Astrocyte (in vitro differentiated cells and primary cell): ENCODE measurements around the gene NBEAL1. TPM values are rescaled to one million over a fixed set of nuclear protein-coding genes. Genes with fewer than 3 reads are reported as not detected.

Source experiments
- DNase-seq: peaks from one replicate; pipeline ENCODE4 v3.0.0-alpha.2; 2010; ENCODE audit warnings: low read depth
- FAIRE-seq: peaks from 2 replicates; lab custom pipeline; 2011; peaks lifted over from hg19 to GRCh38; lab: Jason Lieb, UNC
- H2AFZ ChIP-seq: 2 replicates; pipeline ENCODE4 v1.6.0; 2012; ENCODE audit warnings: low read depth, low read length, inconsistent platforms
- H3K27ac ChIP-seq: 2 replicates; pipeline ENCODE4 v1.5.1; 2011; ENCODE audit warnings: low read depth, low read length, inconsistent platforms
- H3K27me3 ChIP-seq: 2 replicates; pipeline ENCODE4 v1.6.0; 2011; ENCODE audit warnings: low read length, inconsistent platforms; ENCODE audit not compliant: insufficient read depth
- H3K36me3 ChIP-seq: 2 replicates; pipeline ENCODE4 v1.5.1; 2011; ENCODE audit warnings: low read length, inconsistent platforms; ENCODE audit not compliant: insufficient read depth
- H3K4me1 ChIP-seq: 2 replicates; pipeline ENCODE4 v1.5.1; 2011; ENCODE audit warnings: low read length, inconsistent platforms; ENCODE audit not compliant: insufficient read depth
- H3K4me2 ChIP-seq: 2 replicates; pipeline ENCODE4 v1.6.0; 2012; ENCODE audit warnings: low read length, inconsistent platforms
- H3K4me3 ChIP-seq: 2 replicates; pipeline ENCODE4 v1.5.1; 2011; ENCODE audit warnings: low read depth, mild to moderate bottlenecking, low read length, inconsistent platforms; ENCODE audit not compliant: insufficient read depth
- H3K79me2 ChIP-seq: 2 replicates; pipeline ENCODE4 v1.6.0; 2012; ENCODE audit warnings: mild to moderate bottlenecking, low read length, inconsistent platforms; ENCODE audit not compliant: insufficient read depth
- H3K9ac ChIP-seq: 2 replicates; pipeline ENCODE4 v1.6.0; 2012; ENCODE audit warnings: mild to moderate bottlenecking, low read length, inconsistent platforms
- H3K9me3 ChIP-seq: 2 replicates; pipeline ENCODE4 v1.5.1; 2012; ENCODE audit warnings: low read depth, mild to moderate bottlenecking, low read length, inconsistent platforms; ENCODE audit not compliant: insufficient read depth
- H4K20me1 ChIP-seq: 2 replicates; pipeline ENCODE4 v1.6.0; 2012; ENCODE audit warnings: low read length, inconsistent platforms; ENCODE audit not compliant: insufficient read depth
- H3K27ac Mint-ChIP-seq: one replicate; pipeline ENCODE4 v1.8.0; 2021; ENCODE audit warnings: mild to moderate bottlenecking, mixed read lengths; ENCODE audit not compliant: unreplicated experiment
- H3K27me3 Mint-ChIP-seq: one replicate; pipeline ENCODE4 v1.8.0; 2021; ENCODE audit warnings: low read depth, mixed read lengths; ENCODE audit not compliant: unreplicated experiment
- H3K36me3 Mint-ChIP-seq: one replicate; pipeline ENCODE4 v1.8.0; 2021; ENCODE audit warnings: low read depth, mixed read lengths; ENCODE audit not compliant: unreplicated experiment
- H3K4me1 Mint-ChIP-seq: one replicate; pipeline ENCODE4 v1.8.0; 2021; ENCODE audit warnings: low read depth, mixed read lengths; ENCODE audit not compliant: unreplicated experiment
- H3K4me3 Mint-ChIP-seq: one replicate; pipeline ENCODE4 v1.8.0; 2021; ENCODE audit warnings: mild to moderate bottlenecking, moderate library complexity, mixed read lengths; ENCODE audit not compliant: unreplicated experiment
- H3K9me3 Mint-ChIP-seq: one replicate; pipeline ENCODE4 v1.8.0; 2021; ENCODE audit warnings: mild to moderate bottlenecking, mixed read lengths; ENCODE audit not compliant: unreplicated experiment
- CTCF ChIP-seq: IDR thresholded peaks from 2 replicates; pipeline ENCODE4 v1.5.1; 2011; ENCODE audit warnings: low read depth, mild to moderate bottlenecking, inconsistent platforms, low read length, moderate library complexity; ENCODE audit not compliant: insufficient read depth
- EZH2 ChIP-seq: IDR thresholded peaks from 2 replicates; pipeline ENCODE4 v1.6.1; 2012; ENCODE audit warnings: mild to moderate bottlenecking, low read length, inconsistent platforms; ENCODE audit not compliant: insufficient read depth
- total RNA-seq: library from RNA; stranded (reverse); gene quantifications from 2 replicates; pipeline ENCODE4 v1.2.1, GENCODE V29; 2021

Gene NBEAL1
- total RNA-seq, 1 donor from 2014 or later: 33.4 TPM

- FAIRE-seq: no peak
- no peak overlapping the region for H3K4me3 Mint-ChIP-seq
Observed at GRCh38 chr2:203164311-203164935, 149.7 kb downstream of the NBEAL1 start.

DNA sequence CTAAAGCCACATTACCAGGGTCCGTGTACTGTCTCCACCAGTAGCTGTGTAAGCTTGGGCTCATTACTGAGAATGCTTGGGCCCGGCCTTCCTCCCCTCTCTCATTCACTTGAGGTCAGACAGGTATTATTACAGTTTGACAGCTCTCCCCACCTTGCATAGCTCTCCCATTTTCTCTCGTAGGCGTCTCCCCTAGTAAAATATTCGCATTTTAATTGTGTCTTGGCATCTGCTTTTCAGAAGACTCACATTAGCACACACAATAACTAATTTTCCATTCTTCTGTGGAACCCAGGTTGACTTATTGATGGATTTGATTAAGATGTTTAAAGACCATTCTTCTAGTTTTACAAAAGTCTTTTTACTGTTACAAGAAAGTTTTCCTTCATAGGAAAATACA, 153.1 kb downstream of the NBEAL1 start:
- H3K36me3 ChIP-seq: peaks cover 9% of the 10 kb centered on the region
- H3K4me2 ChIP-seq: no peak overlapping the region
- Mint-ChIP-seq H3K4me3 (no peak overlapping the region), H3K27ac (no peak overlapping the region), H3K27me3 (no peaks in the 10 kb centered on the region), H3K36me3 (peaks cover 5% of the 10 kb centered on the region), H3K4me1 (no peaks in the 10 kb centered on the region), H3K9me3 (no peaks in the 10 kb centered on the region)
- no peaks in the 10 kb centered on the region for H3K79me2 ChIP-seq
- no peak overlapping the region for H3K4me3 ChIP-seq
- no peaks in the 10 kb centered on the region for H3K4me1 ChIP-seq
- FAIRE-seq (no peak), DNase-seq (no peak)
- H2AFZ ChIP-seq: no peak overlapping the region
- no peaks in the 10 kb centered on the region for H3K9me3 ChIP-seq
- no peak overlapping the region for H3K9ac ChIP-seq
- H4K20me1 ChIP-seq: no peaks in the 10 kb centered on the region
- no peak overlapping the region for H3K27ac ChIP-seq
- TF ChIP-seq EZH2 (no peak), CTCF (no peak)
- H3K27me3 ChIP-seq: no peaks in the 10 kb centered on the region

More at GRCh38 chr2:203164311-203164935, 149.7 kb downstream of the NBEAL1 start:
- H3K27me3 Mint-ChIP-seq: no peaks in the 10 kb centered on the region
- no peaks in the 10 kb centered on the region for H3K4me1 Mint-ChIP-seq
- no peak overlapping the region for H3K9ac ChIP-seq
- peak; percentile 14 for DNase-seq
- H3K4me3 ChIP-seq: no peak overlapping the region
- H3K27me3 ChIP-seq: no peaks in the 10 kb centered on the region
- H3K27ac Mint-ChIP-seq: no peak overlapping the region
- H3K27ac ChIP-seq: no peak overlapping the region
- no peaks in the 10 kb centered on the region for H4K20me1 ChIP-seq
- no peak overlapping the region for H2AFZ ChIP-seq
- H3K79me2 ChIP-seq: no peaks in the 10 kb centered on the region
- H3K4me2 ChIP-seq: no peak overlapping the region
- H3K36me3 ChIP-seq: peaks cover 11% of the 10 kb centered on the region
- H3K4me1 ChIP-seq: no peaks in the 10 kb centered on the region
- H3K36me3 Mint-ChIP-seq: peaks cover 7% of the 10 kb centered on the region
- no peaks in the 10 kb centered on the region for H3K9me3 ChIP-seq
- no peaks in the 10 kb centered on the region for H3K9me3 Mint-ChIP-seq
- TF ChIP-seq EZH2 (no peak), CTCF (no peak)

DNA sequence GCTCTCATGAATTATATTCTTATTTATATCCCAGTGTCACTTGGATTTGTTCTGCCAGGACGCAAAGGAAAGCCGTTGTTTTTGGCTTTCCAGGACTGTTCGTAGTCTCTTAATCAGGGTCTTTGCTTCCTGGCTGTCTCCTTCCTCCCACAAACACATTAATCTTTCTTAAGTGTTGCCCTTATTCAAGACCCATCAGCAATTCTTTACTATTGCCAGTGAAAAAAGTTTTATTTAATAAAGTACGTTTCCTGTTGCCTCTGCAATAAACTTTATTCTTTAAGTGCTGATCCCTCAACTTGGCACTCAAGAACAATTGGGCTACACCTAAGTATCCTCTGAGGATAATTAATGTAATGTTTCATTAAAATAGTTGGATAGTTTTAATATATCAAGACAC, 155.8 kb downstream of the NBEAL1 start:
- H3K9me3 ChIP-seq: no peaks in the 10 kb centered on the region
- H3K27me3 Mint-ChIP-seq: no peaks in the 10 kb centered on the region

More for the DNA sequence above, 155.8 kb downstream of the NBEAL1 start:
- Histone ChIP-seq H4K20me1 (no peaks in the 10 kb centered on the region), H3K36me3 (peaks cover 9% of the 10 kb centered on the region), H3K9ac (no peak overlapping the region), H3K4me3 (no peak overlapping the region), H2AFZ (no peak overlapping the region), H3K27me3 (no peaks in the 10 kb centered on the region), H3K4me1 (peaks cover 3% of the 10 kb centered on the region), H3K27ac (no peak overlapping the region), H3K79me2 (no peaks in the 10 kb centered on the region), H3K4me2 (no peak overlapping the region)
- no peak for DNase-seq
- no peak overlapping the region for H3K27ac Mint-ChIP-seq
- no peaks in the 10 kb centered on the region for H3K9me3 Mint-ChIP-seq
- H3K4me3 Mint-ChIP-seq: no peak overlapping the region
- FAIRE-seq: no peak
- H3K36me3 Mint-ChIP-seq: peaks cover 7% of the 10 kb centered on the region
- TF ChIP-seq CTCF: no peak
- TF ChIP-seq EZH2: no peak
- H3K4me1 Mint-ChIP-seq: no peaks in the 10 kb centered on the region
